IMR-90 (cell line): ENCODE results near the gene GOSR1. TPM values are rescaled to one million over a fixed set of nuclear protein-coding genes. Genes with fewer than 3 reads are reported as not detected.
A peak's percentile ranks its signal among the peaks of the same experiment; 100 is the strongest.

Source experiments
- ATAC-seq: fragments of 200-7000 bp; cut with Tn5 transposase; 2 replicates; pipeline ENCODE4 v1.9.1; 2020; ENCODE audit warnings: low read depth, mild to moderate bottlenecking, moderate library complexity
- BruUV-seq: library from RNA; stranded (reverse); fragments of 400-500 nt; replicated peaks from 2 replicates; lab custom pipeline; 2021; lab: Mats Ljungman, UMichigan
- CTCF ChIA-PET: fragments of 300-600 bp; formaldehyde crosslinking; extraction: SDS; loops from one replicate; lab custom pipeline; 2021; ENCODE audit warnings: antibody characterized with exemption; lab: Yijun Ruan, JAX
- POLR2A ChIA-PET: fragments of 300-600 bp; sonication (Branson Sonifier 250); formaldehyde crosslinking; loops from one replicate; lab custom pipeline; 2022; ENCODE audit warnings: antibody characterized with exemption; ENCODE audit not compliant: unreplicated experiment; lab: Charles Lee
- DNase-seq: peaks from one replicate; pipeline ENCODE4 v3.0.0; 2013
- H2AFZ ChIP-seq: replicated peaks from 2 replicates; pipeline ENCODE3; 2013; ENCODE audit warnings: low read length, mild to moderate bottlenecking; ENCODE audit not compliant: poor library complexity
- H2AK5ac ChIP-seq: 2 replicates; pipeline ENCODE4 v1.6.1; 2013; ENCODE audit warnings: low read depth, low read length, inconsistent platforms
- H2AK9ac ChIP-seq: replicated peaks from 2 replicates; pipeline ENCODE3; 2013; ENCODE audit warnings: mild to moderate bottlenecking, low read depth, low read length, moderate library complexity; ENCODE audit not compliant: poor library complexity
- H2BK120ac ChIP-seq: 2 replicates; pipeline ENCODE4 v1.6.1; 2013; ENCODE audit warnings: low read depth, low read length, inconsistent platforms
- H2BK15ac ChIP-seq: 3 replicates; pipeline ENCODE4 v1.6.1; 2013; ENCODE audit warnings: low read depth, low read length, inconsistent platforms
- H2BK20ac ChIP-seq: 2 replicates; pipeline ENCODE4 v1.6.1; 2013; ENCODE audit warnings: low read depth, mild to moderate bottlenecking, inconsistent platforms, low read length, moderate library complexity
- H2BK5ac ChIP-seq: 2 replicates; pipeline ENCODE4 v1.6.1; 2013; ENCODE audit warnings: mild to moderate bottlenecking, low read depth, low read length, inconsistent platforms; ENCODE audit not compliant: poor library complexity, severe bottlenecking
- H3K14ac ChIP-seq: replicated peaks from 2 replicates; pipeline ENCODE4 v1.6.1; 2013; ENCODE audit warnings: low read depth, low read length, inconsistent platforms
- H3K18ac ChIP-seq: 2 replicates; pipeline ENCODE4 v1.6.1; 2013; ENCODE audit warnings: low read depth, low read length, control low read depth
- H3K23ac ChIP-seq: 2 replicates; pipeline ENCODE4 v1.6.1; 2013; ENCODE audit warnings: low read depth, low read length, inconsistent platforms
- H3K27ac ChIP-seq: 2 replicates; pipeline ENCODE4 v1.5.1; 2013; ENCODE audit warnings: mild to moderate bottlenecking, control low read depth, low read length; ENCODE audit not compliant: insufficient read depth
- H3K27me3 ChIP-seq: 2 replicates; pipeline ENCODE4 v1.6.1; 2013; ENCODE audit warnings: low read length; ENCODE audit not compliant: control insufficient read depth, insufficient read depth
- H3K36me3 ChIP-seq: 2 replicates; pipeline ENCODE4 v1.6.1; 2013; ENCODE audit warnings: low read length, mixed read lengths; ENCODE audit not compliant: control insufficient read depth, insufficient read depth
- H3K4ac ChIP-seq: 2 replicates; pipeline ENCODE4 v1.6.1; 2013; ENCODE audit warnings: low read depth, low read length, inconsistent platforms
- H3K4me1 ChIP-seq: 2 replicates; pipeline ENCODE4 v1.6.1; 2013; ENCODE audit warnings: low read length, mixed read lengths; ENCODE audit not compliant: control insufficient read depth, insufficient read depth
- H3K4me2 ChIP-seq: 2 replicates; pipeline ENCODE4 v1.6.1; 2013; ENCODE audit warnings: low read depth, mild to moderate bottlenecking, control low read depth, low read length, moderate library complexity
- H3K4me3 ChIP-seq: 2 replicates; pipeline ENCODE4 v1.5.1; 2013; ENCODE audit warnings: low read depth, mild to moderate bottlenecking, control low read depth, low read length, moderate library complexity; ENCODE audit not compliant: insufficient read depth
- H3K56ac ChIP-seq: 2 replicates; pipeline ENCODE4 v1.6.1; 2013; ENCODE audit warnings: low read length, inconsistent platforms; ENCODE audit not compliant: insufficient read depth; ENCODE audit errors: extremely low read depth
- H3K79me1 ChIP-seq, 2 experiments: 2 replicates each; pipeline ENCODE4 v1.6.1; 2013; ENCODE audit warnings: low read length in 2 of 2, inconsistent platforms in 1 of 2, low read depth in 1 of 2
- H3K9ac ChIP-seq: 2 replicates; pipeline ENCODE4 v1.6.1; 2013; ENCODE audit warnings: low read depth, low read length, control low read depth
- H3K9me1 ChIP-seq: 2 replicates; pipeline ENCODE4 v1.6.1; 2013; ENCODE audit warnings: low read length, inconsistent platforms; ENCODE audit not compliant: insufficient read depth
- H3K9me3 ChIP-seq: 2 replicates; pipeline ENCODE4 v1.6.1; 2013; ENCODE audit warnings: low read length; ENCODE audit not compliant: control insufficient read depth, insufficient read depth
- H4K20me1 ChIP-seq: 2 replicates; pipeline ENCODE4 v1.6.1; 2013; ENCODE audit warnings: low read length, inconsistent platforms; ENCODE audit not compliant: insufficient read depth
- H4K5ac ChIP-seq: 2 replicates; pipeline ENCODE4 v1.6.1; 2013; ENCODE audit warnings: mild to moderate bottlenecking, low read depth, low read length, control low read depth
- H4K8ac ChIP-seq, 2 experiments: 2 replicates each; pipeline ENCODE4 v1.6.1; 2013; ENCODE audit warnings: low read depth in 2 of 2, low read length in 2 of 2, control low read depth in 1 of 2, inconsistent platforms in 1 of 2
- H4K91ac ChIP-seq: 2 replicates; pipeline ENCODE4 v1.6.1; 2013; ENCODE audit warnings: low read depth, low read length, inconsistent platforms; ENCODE audit not compliant: insufficient read depth
- BHLHE40 ChIP-seq: fragments of 150-350 bp; IDR thresholded peaks from 2 replicates; pipeline ENCODE4 v1.6.1; 2016; ENCODE audit warnings: mild to moderate bottlenecking, low read depth, low read length
- CEBPB ChIP-seq: IDR thresholded peaks from 2 replicates; pipeline ENCODE4 v1.6.1; 2012; ENCODE audit warnings: low read depth, low read length, improper control_type of control experiment
- CHD1 ChIP-seq: IDR thresholded peaks from 2 replicates; pipeline ENCODE4 v1.6.1; 2012; ENCODE audit warnings: low read depth, low read length, improper control_type of control experiment
- CTCF ChIP-seq: conservative IDR thresholded peaks from 2 replicates; pipeline ENCODE4 v1.5.1; 2012; ENCODE audit warnings: mild to moderate bottlenecking, low read depth, low read length, improper control_type of control experiment
- FOS ChIP-seq: fragments of 150-350 bp; IDR thresholded peaks from 2 replicates; pipeline ENCODE4 v1.6.1; 2016; ENCODE audit warnings: low read depth, low read length
- MAZ ChIP-seq: IDR thresholded peaks from 2 replicates; pipeline ENCODE4 v1.6.1; 2012; ENCODE audit warnings: low read depth, mild to moderate bottlenecking, low read length, improper control_type of control experiment, moderate library complexity, borderline replicate concordance
- RFX5 ChIP-seq: IDR thresholded peaks from 2 replicates; pipeline ENCODE4 v1.8.0; 2012; ENCODE audit warnings: low read depth, mild to moderate bottlenecking, low read length, moderate library complexity
- WGBS, 2 experiments: methylation state at CpG; one replicate each; pipeline versions ENCODE4 v1.1.5 to v1.1.7; 2013; ENCODE audit warnings: missing lambda C conversion rate in 2 of 2; ENCODE audit not compliant: insufficient read length in 1 of 2; ENCODE audit errors: extremely low coverage in 2 of 2; 5-methylcytosine and 5-hydroxymethylcytosine counted together
- dilution Hi-C: fragments of 300-500 bp; cut with HindIII; formaldehyde crosslinking; loops from one replicate; pipeline ENCODE4 v1.14.3; 2018; ENCODE audit warnings: low sequenced_read_pairs; ENCODE audit not compliant: unreplicated experiment
- in situ Hi-C: fragments of 300-500 bp; cut with MboI; formaldehyde crosslinking; loops from 3 replicates; pipeline ENCODE4 v1.14.3; 2019; ENCODE audit warnings: low sequenced_read_pairs, inconsistent platforms, mixed read lengths
- intact Hi-C: fragments of 100-400 bp; cut with micrococcal nuclease; formaldehyde crosslinking; loops from 2 replicates; pipeline ENCODE4 v1.10.0; 2022
- polyA plus RNA-seq, 3 experiments: library from polyadenylated mRNA; depleted of rRNA; stranded (reverse); fragments of >200 nt; gene quantifications; 2 replicates each; pipeline ENCODE4 v1.2.3, GENCODE V29; 2012; ENCODE audit warnings: low replicate concordance in 1 of 3
- total RNA-seq: library from RNA; depleted of rRNA; stranded (reverse); fragments of >200 nt; gene quantifications from 2 replicates; pipeline ENCODE4 v1.2.3, GENCODE V29; 2012

Gene GOSR1
- total and polyA plus RNA-seq, 2 of the 4 experiments (the other 2 are of a cell fraction), result 21.2 to 47.5 TPM

DNA sequence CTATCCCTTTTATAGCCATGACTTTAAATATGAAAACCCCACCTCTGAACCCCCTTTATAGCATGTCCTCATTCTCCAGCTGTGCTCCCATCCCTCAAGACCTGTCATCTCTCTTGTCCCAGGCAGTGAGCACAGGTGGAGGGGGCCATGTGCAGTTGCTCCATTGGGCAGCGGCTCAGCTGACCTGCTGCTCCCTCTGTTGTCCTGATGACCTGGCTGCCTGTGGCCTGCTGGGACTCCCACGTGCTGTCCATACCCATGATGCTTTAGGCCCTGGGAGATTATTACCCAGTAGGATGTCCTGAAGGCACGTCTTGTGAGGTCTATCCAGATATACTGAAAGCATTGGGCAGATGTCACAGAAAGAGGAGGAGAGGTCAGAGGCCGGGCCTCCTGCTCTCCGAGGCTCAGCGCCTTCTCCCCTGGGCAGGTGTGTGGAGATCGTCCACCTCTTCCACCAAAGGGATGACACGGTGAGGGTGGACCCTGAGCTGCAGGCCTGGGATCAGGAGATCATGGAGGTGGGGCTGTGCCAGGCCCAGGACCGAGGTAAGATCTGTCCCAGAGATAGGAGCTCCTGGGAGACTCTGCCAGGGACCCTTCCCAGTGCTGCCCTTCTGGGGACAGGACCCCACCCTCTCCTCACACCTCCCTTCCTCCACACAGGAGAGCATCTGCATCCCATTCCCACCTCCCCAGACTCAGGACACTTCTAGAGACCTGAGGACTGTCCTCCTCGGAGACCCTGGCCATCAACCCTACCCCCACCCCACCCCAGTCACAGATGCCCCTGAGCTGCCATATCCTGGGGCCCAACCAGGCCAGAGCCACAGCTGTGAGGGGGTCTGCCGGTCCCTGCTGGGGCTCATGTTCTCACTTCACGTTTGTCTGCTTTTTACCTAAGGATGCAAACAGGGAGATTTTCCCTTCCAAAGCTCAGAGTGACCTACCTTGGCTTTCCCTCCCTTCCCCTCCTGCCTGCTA is 58.0 kb downstream of the GOSR1 start:
- no peaks in the 10 kb centered on the region for H3K27me3 ChIP-seq
- in situ Hi-C loops (no loop called here), intact Hi-C loops (loop anchor here (5.0 kb wide), 1 partner anchor 52 kb away; no protein-coding TSS in a partner anchor), dilution Hi-C loops (no loop called here)
- no peak overlapping the region for H2BK5ac ChIP-seq
- no peak overlapping the region for H2BK15ac ChIP-seq
- H3K4me2 ChIP-seq, result no peak overlapping the region
- H4K20me1 ChIP-seq, result no peaks in the 10 kb centered on the region
- H3K79me1 ChIP-seq, result no peaks in the 10 kb centered on the region
- H3K4me3 ChIP-seq, result no peak overlapping the region
- H4K5ac ChIP-seq, result no peak overlapping the region
- ATAC-seq (no peak), DNase-seq (no peak)
- H3K4me1 ChIP-seq, result peaks cover 7% of the 10 kb centered on the region
- H3K27ac ChIP-seq, result no peak overlapping the region
- H3K18ac ChIP-seq, result no peak overlapping the region
- no peak overlapping the region for H3K23ac ChIP-seq
- H2AFZ ChIP-seq, result no peak overlapping the region
- H3K36me3 ChIP-seq, result no peaks in the 10 kb centered on the region
- H2AK9ac ChIP-seq, result peak overlapping the region; percentile 50
- TF ChIP-seq FOS (no peak), RFX5 (no peak), CHD1 (no peak), BHLHE40 (no peak), CTCF (no peak), CEBPB (no peak), MAZ (no peak)
- no peak overlapping the region for H3K4ac ChIP-seq
- no peak overlapping the region for H2AK5ac ChIP-seq
- no peaks in the 10 kb centered on the region for H3K9me3 ChIP-seq
- CTCF ChIA-PET, result interaction anchor here (0.5 kb wide), 1 partner anchor 13 kb away, joined by 9 read pairs; no protein-coding TSS in a partner anchor
- no peak overlapping the region for H2BK20ac ChIP-seq
- peaks cover 8% of the 10 kb centered on the region for H3K9me1 ChIP-seq
- H3K9ac ChIP-seq, result no peak overlapping the region
- 77% methylated on average over 3 of the region's 12 CpGs; no CpG with 5 or more reads in 1 of the 2 experiments for WGBS, 2 experiments
- H3K56ac ChIP-seq, result no peak overlapping the region
- BruUV-seq, result no TSS peak
- no peak overlapping the region for H2BK120ac ChIP-seq
- no peak overlapping the region for H4K8ac ChIP-seq
- no peak overlapping the region for H3K14ac ChIP-seq
- POLR2A ChIA-PET, result no interaction called here
- no peak overlapping the region for H4K91ac ChIP-seq
